ENCODE measurements around the gene TECRL.

TECRL gene

GRCh38 chr4:64334964-64335363 lies 74.3 kb downstream of the TECRL start:
- H3K27ac ChIP-seq (ENCODE audit: extremely low read depth, low read depth, low read length) = no peak overlapping the region
- no peaks in the 10 kb centered on the region for H3K4me1 ChIP-seq (ENCODE audit: control insufficient read depth, insufficient read depth, low read length)
- H3K4me3 ChIP-seq (ENCODE audit: low read depth, low read length) = no peak overlapping the region
- no peaks in the 10 kb centered on the region for H3K36me3 ChIP-seq (ENCODE audit: control insufficient read depth in 2 of 2, insufficient read depth in 1 of 2, low read length in 2 of 2)
- CTCF ChIA-PET = no interaction called here
- H3K9me3 ChIP-seq (ENCODE audit: control insufficient read depth, insufficient read depth, low read depth, low read length) = no peaks in the 10 kb centered on the region
- TF ChIP-seq ZNF596 (tag by site-specific recombination; IDR thresholded peaks at IDR 0.05) = no peak
- POLR2A ChIA-PET = no interaction called here

- CTCF ChIA-PET = no interaction called here
These were observed 79.1 kb downstream of the TECRL start for GRCh38 chr4:64330143-64330542.

GRCh38 chr4:64327237-64327636 lies 82.0 kb downstream of the TECRL start:
- Histone ChIP-seq H3K4me3 (ENCODE audit: low read depth, low read length) (no peak overlapping the region), H3K27ac (ENCODE audit: extremely low read depth, low read depth, low read length) (no peak overlapping the region), H3K9me3 (ENCODE audit: control insufficient read depth, insufficient read depth, low read depth, low read length) (no peaks in the 10 kb centered on the region), H3K4me1 (ENCODE audit: control insufficient read depth, insufficient read depth, low read length) (no peaks in the 10 kb centered on the region), H3K36me3 (ENCODE audit: control insufficient read depth in 2 of 2, insufficient read depth in 1 of 2, low read length in 2 of 2) (no peaks in the 10 kb centered on the region)
- ChIA-PET POLR2A (no interaction called here), CTCF (no interaction called here)
- TF ChIP-seq ZNF157 (tag by site-specific recombination; IDR thresholded peaks at IDR 0.05) (no peak), ZNF426 (tag by site-specific recombination; IDR thresholded peaks at IDR 0.05) (no peak), ZNF571 (tag by site-specific recombination; IDR thresholded peaks at IDR 0.05) (no peak), ZNF37A (tag by site-specific recombination; IDR thresholded peaks at IDR 0.05) (no peak)

More at GRCh38 chr4:64330143-64330542, 79.1 kb downstream of the TECRL start:
- Histone ChIP-seq H3K27ac (ENCODE audit: extremely low read depth, low read depth, low read length) (no peak overlapping the region), H3K9me3 (ENCODE audit: control insufficient read depth, insufficient read depth, low read depth, low read length) (no peaks in the 10 kb centered on the region), H3K4me3 (ENCODE audit: low read depth, low read length) (no peak overlapping the region), H3K36me3 (ENCODE audit: control insufficient read depth in 2 of 2, insufficient read depth in 1 of 2, low read length in 2 of 2) (no peaks in the 10 kb centered on the region), H3K4me1 (ENCODE audit: control insufficient read depth, insufficient read depth, low read length) (no peaks in the 10 kb centered on the region)
- TF ChIP-seq ZNF837 (tag by site-specific recombination; IDR thresholded peaks at IDR 0.05) (no peak), ZBTB11 (tag by site-specific recombination; conservative IDR thresholded peaks at IDR 0.05; ENCODE audit: low read depth) (no peak), ZNF121 (tag by site-specific recombination; IDR thresholded peaks at IDR 0.05) (no peak), GFI1B (tag by site-specific recombination; IDR thresholded peaks at IDR 0.05) (no peak), ZNF596 (tag by site-specific recombination; IDR thresholded peaks at IDR 0.05) (no peak), YY1 (tag by site-specific recombination; IDR thresholded peaks at IDR 0.05) (no peak), ZEB2 (tag by site-specific recombination; IDR thresholded peaks at IDR 0.05) (no peak), ZNF76 (tag by site-specific recombination; IDR thresholded peaks at IDR 0.05; ENCODE audit: borderline replicate concordance, low read depth) (no peak)
- POLR2A ChIA-PET = no interaction called here

GRCh38 chr4:64326507-64326906 lies 82.7 kb downstream of the TECRL start:
- POLR2A ChIA-PET = no interaction called here
- CTCF ChIA-PET = interaction anchor here (0.6 kb wide), 1 partner anchor 59 kb away, joined by 4 read pairs; no protein-coding TSS in a partner anchor

More at GRCh38 chr4:64326507-64326906, 82.7 kb downstream of the TECRL start:
- TF ChIP-seq ZNF18 (tag by site-specific recombination; IDR thresholded peaks at IDR 0.05) (no peak), ZNF148 (tag by site-specific recombination; IDR thresholded peaks at IDR 0.05; ENCODE audit: borderline replicate concordance) (no peak), ZNF654 (tag by site-specific recombination; IDR thresholded peaks at IDR 0.05; ENCODE audit: low read depth) (no peak), ZBTB8A (tag by site-specific recombination; IDR thresholded peaks at IDR 0.05) (no peak), TCF7L2 (IDR thresholded peaks at IDR 0.05; ENCODE audit: borderline replicate concordance, low read depth, low read length) (no peak), ZNF112 (tag by site-specific recombination; IDR thresholded peaks at IDR 0.05) (no peak), ZNF658 (tag by site-specific recombination; IDR thresholded peaks at IDR 0.05) (no peak), ZNF416 (tag by site-specific recombination; IDR thresholded peaks at IDR 0.05) (no peak), BCL11A (tag by site-specific recombination; IDR thresholded peaks at IDR 0.05; ENCODE audit: low read depth) (no peak), ZNF366 (tag by site-specific recombination; conservative IDR thresholded peaks at IDR 0.05) (no peak)
- Histone ChIP-seq H3K36me3 (ENCODE audit: control insufficient read depth in 2 of 2, insufficient read depth in 1 of 2, low read length in 2 of 2) (no peaks in the 10 kb centered on the region), H3K4me1 (ENCODE audit: control insufficient read depth, insufficient read depth, low read length) (no peaks in the 10 kb centered on the region), H3K4me3 (ENCODE audit: low read depth, low read length) (no peak overlapping the region), H3K9me3 (ENCODE audit: control insufficient read depth, insufficient read depth, low read depth, low read length) (no peaks in the 10 kb centered on the region), H3K27ac (ENCODE audit: extremely low read depth, low read depth, low read length) (no peak overlapping the region)
